ENCODE data around the gene PTPRR.

The PTPRR gene

GRCh38 chr12:70918321-70918720 lies 2.2 kb downstream of the PTPRR start:
- DNase-seq (ENCODE audit: low read depth): no peak

GRCh38 chr12:70910666-70911065 lies 9.9 kb downstream of the PTPRR start:
- DNase-seq (ENCODE audit: low read depth): no peak

- DNase-seq (ENCODE audit: low read depth): no peak
Measured at GRCh38 chr12:70908978-70909377, 11.6 kb downstream of the PTPRR start.

GRCh38 chr12:70907412-70907811 lies 13.1 kb downstream of the PTPRR start:
- no peak for DNase-seq (ENCODE audit: low read depth)

GRCh38 chr12:70895956-70896355 lies 24.6 kb downstream of the PTPRR start:
- DNase-seq (ENCODE audit: low read depth): no peak

- no peak for DNase-seq (ENCODE audit: low read depth)
Measured at GRCh38 chr12:70892593-70892992, 27.9 kb downstream of the PTPRR start.

GRCh38 chr12:70890895-70891832 lies 29.4 kb downstream of the PTPRR start:
- DNase-seq (ENCODE audit: low read depth): no peak

- no peak for DNase-seq (ENCODE audit: low read depth)
Measured at GRCh38 chr12:70885956-70886355, 34.6 kb downstream of the PTPRR start.

- DNase-seq (ENCODE audit: low read depth): no peak
Measured at GRCh38 chr12:70883855-70884254, 36.7 kb downstream of the PTPRR start.

- DNase-seq (ENCODE audit: low read depth): no peak
Measured at GRCh38 chr12:70880744-70881143, 39.8 kb downstream of the PTPRR start.

- DNase-seq (ENCODE audit: low read depth): no peak
Measured at GRCh38 chr12:70876952-70877351, 43.6 kb downstream of the PTPRR start.

GRCh38 chr12:70875628-70876027 lies 44.9 kb downstream of the PTPRR start:
- DNase-seq (ENCODE audit: low read depth): no peak

GRCh38 chr12:70854881-70855568 lies 65.5 kb downstream of the PTPRR start:
- DNase-seq (ENCODE audit: low read depth): no peak

GRCh38 chr12:70854138-70854537 lies 66.4 kb downstream of the PTPRR start:
- DNase-seq (ENCODE audit: low read depth): no peak

- no peak for DNase-seq (ENCODE audit: low read depth)
Measured at GRCh38 chr12:70853326-70853725, 67.2 kb downstream of the PTPRR start.

- DNase-seq (ENCODE audit: low read depth): no peak
Measured at GRCh38 chr12:70852416-70853150, 68.0 kb downstream of the PTPRR start.

GRCh38 chr12:70849265-70849960 lies 71.1 kb downstream of the PTPRR start:
- DNase-seq (ENCODE audit: low read depth): no peak

- DNase-seq (ENCODE audit: low read depth): no peak
Measured at GRCh38 chr12:70847871-70848270, 72.7 kb downstream of the PTPRR start.

GRCh38 chr12:70845268-70845667 lies 75.3 kb downstream of the PTPRR start:
- DNase-seq (ENCODE audit: low read depth): no peak

GRCh38 chr12:70843363-70843762 lies 77.2 kb downstream of the PTPRR start:
- no peak for DNase-seq (ENCODE audit: low read depth)

GRCh38 chr12:70842942-70843341 lies 77.6 kb downstream of the PTPRR start:
- DNase-seq (ENCODE audit: low read depth): no peak

- DNase-seq (ENCODE audit: low read depth): no peak
Measured at GRCh38 chr12:70842136-70842535, 78.4 kb downstream of the PTPRR start.

Measured in stimulated activated CD8-positive, alpha-beta memory T cell treated with anti-CD3 and anti-CD28 coated beads, Interleukin-12 subunit alpha, Interleukin-12 subunit beta, amount 100 ng/mL, for 1 hour (primary cell).